ENCODE results near the gene FOXK2. TPM values are rescaled to one million over a fixed set of nuclear protein-coding genes. Genes with fewer than 3 reads are reported as not detected.
"Not testable (repeated sequence)": the region's sequence is repeated elsewhere in the genome, so short reads cannot be mapped to it uniquely, and the experiment has no call there.

The FOXK2 gene
- total RNA-seq, 1 donor from 2014 or later = 97.4 TPM

- intact Hi-C loops (cut with micrococcal nuclease) = no loop called here
- Mint-ChIP-seq H3K36me3 (ENCODE audit: low read depth) (peaks cover 44% of the 10 kb centered on the region), H3K27me3 (no peaks in the 10 kb centered on the region), H3K4me1 (peaks cover 2% of the 10 kb centered on the region), H3K9me3 (no peaks in the 10 kb centered on the region), H3K4me3 (no peak overlapping the region), H3K27ac (no peak overlapping the region)
- no peak for DNase-seq
Measured at GRCh38 chr17:82568997-82569393, 49.5 kb downstream of the FOXK2 start.

DNA sequence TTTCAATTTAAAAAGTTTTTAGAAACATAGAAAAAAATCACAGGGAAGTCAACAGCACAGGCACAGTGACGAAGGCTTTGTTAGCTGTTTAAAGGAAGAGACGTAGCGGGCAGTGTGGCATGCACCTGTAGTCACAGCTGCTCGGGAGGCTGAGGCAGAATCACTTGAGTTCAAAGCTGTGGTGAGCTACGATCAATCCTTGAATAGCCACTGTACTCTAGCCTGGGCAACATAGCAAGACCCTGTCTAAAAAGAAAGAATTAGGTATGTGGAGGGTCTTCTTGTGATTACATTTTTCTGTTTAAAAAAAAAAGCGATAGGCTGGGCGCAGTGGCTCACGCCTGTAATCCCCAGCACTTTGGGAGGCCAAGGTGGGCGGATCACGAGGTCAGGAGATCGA lies 50.1 kb downstream of the FOXK2 start:
- Mint-ChIP-seq H3K36me3 (ENCODE audit: low read depth) (peaks cover 47% of the 10 kb centered on the region), H3K27ac (no peak overlapping the region), H3K27me3 (no peaks in the 10 kb centered on the region), H3K9me3 (no peaks in the 10 kb centered on the region), H3K4me1 (peaks cover 2% of the 10 kb centered on the region), H3K4me3 (no peak overlapping the region)
- no peak for DNase-seq
- intact Hi-C loops (cut with micrococcal nuclease) = no loop called here

GRCh38 chr17:82570277-82570676 lies 50.7 kb downstream of the FOXK2 start:
- Mint-ChIP-seq H3K4me3 (no peak overlapping the region), H3K36me3 (ENCODE audit: low read depth) (peaks cover 46% of the 10 kb centered on the region), H3K27ac (no peak overlapping the region), H3K4me1 (peaks cover 2% of the 10 kb centered on the region), H3K27me3 (no peaks in the 10 kb centered on the region), H3K9me3 (no peaks in the 10 kb centered on the region)
- no peak for DNase-seq
- intact Hi-C loops (cut with micrococcal nuclease) = no loop called here

GRCh38 chr17:82571855-82572254 lies 52.3 kb downstream of the FOXK2 start:
- Mint-ChIP-seq H3K27ac (no peak overlapping the region), H3K4me1 (peaks cover 2% of the 10 kb centered on the region), H3K27me3 (no peaks in the 10 kb centered on the region), H3K36me3 (ENCODE audit: low read depth) (peaks cover 43% of the 10 kb centered on the region), H3K4me3 (no peak overlapping the region), H3K9me3 (no peaks in the 10 kb centered on the region)
- DNase-seq = no peak
- intact Hi-C loops (cut with micrococcal nuclease) = no loop called here

- DNase-seq = no peak
- Mint-ChIP-seq H3K4me3 (no peak overlapping the region), H3K4me1 (peaks cover 2% of the 10 kb centered on the region), H3K36me3 (ENCODE audit: low read depth) (peaks cover 48% of the 10 kb centered on the region), H3K27me3 (no peaks in the 10 kb centered on the region), H3K9me3 (no peaks in the 10 kb centered on the region), H3K27ac (no peak overlapping the region)
- intact Hi-C loops (cut with micrococcal nuclease) = no loop called here
Measured at GRCh38 chr17:82574041-82574440, 54.5 kb downstream of the FOXK2 start.

- H3K4me3 Mint-ChIP-seq; H3K27me3 Mint-ChIP-seq; H3K4me1 Mint-ChIP-seq; H3K27ac Mint-ChIP-seq; intact Hi-C loops (cut with micrococcal nuclease); H3K9me3 Mint-ChIP-seq; DNase-seq: not testable (repeated sequence)
- peaks cover 45% of the 10 kb centered on the region for H3K36me3 Mint-ChIP-seq (ENCODE audit: low read depth)
Measured at GRCh38 chr17:82575581-82576221, 56.2 kb downstream of the FOXK2 start.

DNA sequence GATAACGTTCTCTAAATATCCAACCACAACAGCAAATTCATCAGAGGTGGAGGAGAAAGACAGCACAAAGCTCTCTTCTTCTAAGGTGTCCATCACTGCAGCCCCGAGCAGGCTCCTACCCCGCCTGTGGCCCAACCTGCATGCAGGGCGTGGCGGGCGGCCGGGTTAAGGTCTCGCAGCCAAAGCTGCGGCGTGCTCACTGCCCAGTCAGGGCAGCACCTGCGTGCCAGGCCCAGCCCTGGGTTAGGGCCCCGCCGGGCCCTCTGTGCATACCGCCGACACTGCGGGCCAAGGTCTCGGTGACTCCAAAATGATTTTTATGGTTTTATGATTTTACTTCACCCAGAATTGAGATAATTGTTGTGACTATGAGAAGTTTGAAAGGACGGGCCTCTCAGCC lies 57.8 kb downstream of the FOXK2 start:
- peaks cover 47% of the 10 kb centered on the region for H3K36me3 Mint-ChIP-seq (ENCODE audit: low read depth)
- no peak overlapping the region for H3K27ac Mint-ChIP-seq
- H3K4me1 Mint-ChIP-seq = no peaks in the 10 kb centered on the region
- H3K9me3 Mint-ChIP-seq = no peaks in the 10 kb centered on the region
- H3K27me3 Mint-ChIP-seq = no peaks in the 10 kb centered on the region
- no peak overlapping the region for H3K4me3 Mint-ChIP-seq
- DNase-seq = no peak
- intact Hi-C loops (cut with micrococcal nuclease) = no loop called here

GRCh38 chr17:82579969-82580368 lies 60.4 kb downstream of the FOXK2 start:
- H3K27me3 Mint-ChIP-seq; intact Hi-C loops (cut with micrococcal nuclease); H3K9me3 Mint-ChIP-seq; DNase-seq; H3K4me1 Mint-ChIP-seq; H3K4me3 Mint-ChIP-seq: not testable (repeated sequence)
- H3K36me3 Mint-ChIP-seq (ENCODE audit: low read depth) = peaks cover 48% of the 10 kb centered on the region
- H3K27ac Mint-ChIP-seq = peak overlapping the region; percentile 41

DNA sequence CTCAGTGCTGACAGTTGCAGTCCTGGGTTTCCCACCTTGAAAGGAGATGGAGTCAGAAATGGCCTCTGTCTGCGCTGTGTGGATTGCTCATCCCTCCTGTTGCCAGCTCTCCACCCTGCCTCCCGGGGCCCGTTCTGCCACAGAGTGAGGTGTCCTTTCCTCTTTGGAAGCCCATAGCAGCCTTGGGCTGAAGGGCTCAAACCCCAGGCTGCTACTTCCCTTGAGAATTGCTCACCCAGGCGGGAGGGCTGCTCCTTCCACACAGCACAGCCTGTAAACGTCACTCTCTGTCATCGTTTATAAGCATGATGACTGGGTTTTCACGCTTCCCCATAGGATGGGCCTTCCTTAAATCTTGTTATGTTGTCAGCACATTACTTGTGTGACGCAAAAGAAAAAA lies 62.7 kb downstream of the FOXK2 start:
- Mint-ChIP-seq H3K27ac (no peak overlapping the region), H3K9me3 (no peaks in the 10 kb centered on the region), H3K4me1 (peaks cover 6% of the 10 kb centered on the region), H3K4me3 (no peak overlapping the region), H3K27me3 (no peaks in the 10 kb centered on the region), H3K36me3 (ENCODE audit: low read depth) (peaks cover 53% of the 10 kb centered on the region)
- intact Hi-C loops (cut with micrococcal nuclease) = no loop called here
- no peak for DNase-seq

GRCh38 chr17:82582709-82583108 lies 63.2 kb downstream of the FOXK2 start:
- Mint-ChIP-seq H3K4me3 (no peak overlapping the region), H3K27me3 (no peaks in the 10 kb centered on the region), H3K9me3 (no peaks in the 10 kb centered on the region), H3K36me3 (ENCODE audit: low read depth) (peaks cover 57% of the 10 kb centered on the region), H3K27ac (no peak overlapping the region), H3K4me1 (peaks cover 9% of the 10 kb centered on the region)
- DNase-seq = no peak
- intact Hi-C loops (cut with micrococcal nuclease) = no loop called here

DNA sequence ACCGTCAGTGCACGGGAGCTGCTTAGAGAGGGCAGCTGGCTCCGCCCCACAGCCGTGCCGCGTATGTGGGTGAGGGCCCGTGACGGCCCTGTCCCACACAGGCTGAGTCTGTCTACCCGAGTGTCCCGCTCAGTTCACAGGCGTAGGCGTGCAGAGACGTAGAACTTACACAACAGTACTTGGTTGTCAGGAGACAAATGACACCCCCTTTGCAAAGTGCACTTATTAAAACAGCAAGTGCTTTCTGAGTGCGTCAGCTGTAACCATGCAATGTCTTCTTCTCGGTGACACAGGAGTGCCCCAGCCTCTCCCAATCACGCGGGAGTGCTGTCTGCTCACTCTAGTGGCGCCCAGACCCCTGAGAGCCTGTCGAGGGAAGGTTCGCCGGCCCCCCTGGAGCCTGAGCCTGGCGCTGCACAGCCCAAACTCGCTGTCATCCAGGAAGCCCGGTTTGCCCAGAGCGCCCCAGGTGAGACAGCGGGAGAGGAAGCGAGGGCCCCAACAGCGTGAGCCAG lies 64.2 kb downstream of the FOXK2 start:
- no peaks in the 10 kb centered on the region for H3K9me3 Mint-ChIP-seq

DNA sequence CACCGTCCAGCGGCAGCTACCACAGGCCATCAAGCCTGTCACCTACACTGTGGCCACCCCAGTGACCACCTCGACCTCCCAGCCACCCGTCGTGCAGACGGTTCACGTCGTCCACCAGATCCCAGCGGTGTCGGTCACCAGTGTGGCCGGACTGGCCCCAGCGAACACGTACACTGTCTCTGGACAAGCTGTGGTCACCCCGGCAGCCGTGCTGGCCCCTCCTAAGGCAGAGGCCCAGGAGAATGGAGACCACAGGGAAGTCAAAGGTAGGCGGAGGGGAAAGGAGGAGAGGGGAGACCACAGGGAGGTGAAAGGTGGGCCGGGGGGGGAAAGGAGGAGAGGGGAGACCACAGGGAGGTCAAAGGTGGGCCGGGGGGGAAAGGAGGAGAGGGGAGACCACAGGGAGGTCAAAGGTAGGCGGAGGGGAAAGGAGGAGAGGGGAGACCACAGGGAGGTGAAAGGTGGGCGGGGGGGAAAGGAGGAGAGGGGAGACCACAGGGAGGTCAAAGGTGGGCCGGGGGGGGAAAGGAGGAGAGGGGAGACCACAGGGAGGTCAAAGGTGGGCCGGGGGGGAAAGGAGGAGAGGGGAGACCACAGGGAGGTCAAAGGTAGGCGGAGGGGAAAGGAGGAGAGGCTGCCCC lies 66.5 kb downstream of the FOXK2 start:
- peak overlapping the region; percentile 75 for H3K27ac Mint-ChIP-seq
- H3K27me3 Mint-ChIP-seq; DNase-seq; H3K9me3 Mint-ChIP-seq; intact Hi-C loops (cut with micrococcal nuclease); H3K4me3 Mint-ChIP-seq: not testable (repeated sequence)
- H3K36me3 Mint-ChIP-seq (ENCODE audit: low read depth) = peaks cover 50% of the 10 kb centered on the region
- peaks cover 13% of the 10 kb centered on the region for H3K4me1 Mint-ChIP-seq

More for the DNA sequence above, 64.2 kb downstream of the FOXK2 start:
- Mint-ChIP-seq H3K27ac (no peak overlapping the region), H3K36me3 (ENCODE audit: low read depth) (peaks cover 55% of the 10 kb centered on the region), H3K4me1 (peaks cover 11% of the 10 kb centered on the region), H3K4me3 (no peak overlapping the region), H3K27me3 (no peaks in the 10 kb centered on the region)
- no peak for DNase-seq
- intact Hi-C loops (cut with micrococcal nuclease) = no loop called here

DNA sequence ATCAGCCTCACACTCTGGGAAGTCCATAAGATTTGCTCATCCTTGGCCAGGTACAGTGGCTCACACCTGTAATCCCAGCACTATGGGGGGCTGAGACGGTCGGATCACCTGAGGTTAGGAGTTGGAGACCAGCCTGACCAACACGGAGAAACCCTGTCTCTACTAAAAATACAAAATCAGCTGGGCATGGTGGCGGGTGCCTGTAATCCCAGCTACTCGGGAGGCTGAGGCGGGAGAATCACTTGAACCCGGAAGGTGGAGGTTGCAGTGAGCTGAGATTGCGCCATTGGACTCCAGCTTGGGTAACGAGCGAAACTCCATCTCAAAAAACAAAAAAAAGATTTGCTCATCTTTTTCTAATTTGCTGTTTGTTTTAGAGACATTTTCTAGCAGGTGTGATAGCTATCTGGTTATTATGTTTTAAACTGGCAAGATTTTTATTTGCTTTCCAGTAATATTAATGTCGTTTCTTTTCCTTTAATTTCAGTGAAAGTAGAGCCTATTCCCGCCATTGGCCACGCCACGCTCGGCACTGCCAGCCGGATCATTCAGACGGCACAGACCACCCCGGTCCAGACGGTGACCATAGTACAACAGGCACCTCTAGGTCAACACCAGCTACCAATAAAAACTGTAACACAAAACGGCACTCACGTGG lies 67.2 kb downstream of the FOXK2 start:
- peak overlapping the region; percentile 35 for H3K27ac Mint-ChIP-seq
- peaks cover 48% of the 10 kb centered on the region for H3K36me3 Mint-ChIP-seq (ENCODE audit: low read depth)
- H3K27me3 Mint-ChIP-seq = no peaks in the 10 kb centered on the region
- DNase-seq = no peak
- H3K9me3 Mint-ChIP-seq = no peaks in the 10 kb centered on the region
- intact Hi-C loops (cut with micrococcal nuclease) = no loop called here
- H3K4me3 Mint-ChIP-seq = no peak overlapping the region
- H3K4me1 Mint-ChIP-seq = peaks cover 15% of the 10 kb centered on the region
